ENCODE data around the gene PLEKHH1.
A peak's percentile ranks its signal among the peaks of the same experiment; 100 is the strongest.
"Not testable (repeated sequence)": the region's sequence is repeated elsewhere in the genome, so short reads cannot be mapped to it uniquely, and the experiment has no call there.

The PLEKHH1 gene

GRCh38 chr14:67541448-67542387 lies 8.6 kb downstream of the PLEKHH1 start:
- Histone ChIP-seq H3K4me3 (ENCODE audit: low read depth, low read length) (no peak overlapping the region), H3K27ac (ENCODE audit: extremely low read depth, low read depth, low read length) (no peak overlapping the region), H3K36me3 (ENCODE audit: control insufficient read depth in 2 of 2, insufficient read depth in 1 of 2, low read length in 2 of 2) (peaks cover 23 to 28% of the 10 kb centered on the region in 2 experiments), H3K9me3 (ENCODE audit: control insufficient read depth, insufficient read depth, low read depth, low read length) (peaks cover 2% of the 10 kb centered on the region; the same call in 1 of the 2 replicates), H3K4me1 (ENCODE audit: control insufficient read depth, insufficient read depth, low read length) (no peaks in the 10 kb centered on the region)
- CTCF ChIA-PET, result interaction anchor here (0.6 to 1.4 kb wide), 5 partner anchors 15 to 245 kb away, joined by 3 to 4 read pairs (median 4); no protein-coding TSS in a partner anchor
- POLR2A ChIA-PET, result interaction anchor here (0.8 kb wide), 1 partner anchor 9 kb away, joined by 4 read pairs; the partner anchor contains the start of gene PLEKHH1
- TF ChIP-seq PRDM6 (tag by site-specific recombination; IDR thresholded peaks at IDR 0.05) (peak; percentile 60; the same call in 1 of the 2 replicates), ZNF610 (tag by site-specific recombination; IDR thresholded peaks at IDR 0.05; ENCODE audit: borderline replicate concordance) (no peak)

- peaks cover 23 to 31% of the 10 kb centered on the region in 2 experiments for H3K36me3 ChIP-seq (ENCODE audit: control insufficient read depth in 2 of 2, insufficient read depth in 1 of 2, low read length in 2 of 2)
- H3K4me3 ChIP-seq (ENCODE audit: low read depth, low read length); H3K9me3 ChIP-seq (ENCODE audit: control insufficient read depth, insufficient read depth, low read depth, low read length); H3K4me1 ChIP-seq (ENCODE audit: control insufficient read depth, insufficient read depth, low read length); H3K27ac ChIP-seq (ENCODE audit: extremely low read depth, low read depth, low read length): not testable (repeated sequence)
- ChIA-PET CTCF (interaction anchor here (0.6 to 1.3 kb wide), 5 partner anchors 18 to 244 kb away, joined by 3 to 6 read pairs (median 4); no protein-coding TSS in a partner anchor), POLR2A (interaction anchor here (0.8 kb wide), 1 partner anchor 10 kb away, joined by 4 read pairs; the partner anchor contains the start of gene PLEKHH1)
Observed at GRCh38 chr14:67542620-67543019, 9.5 kb downstream of the PLEKHH1 start.

GRCh38 chr14:67544590-67544989 lies 11.5 kb downstream of the PLEKHH1 start:
- no peak overlapping the region for H3K27ac ChIP-seq (ENCODE audit: extremely low read depth, low read depth, low read length)
- ChIA-PET POLR2A (no interaction called here), CTCF (interaction anchor here (1.7 kb wide), 2 partner anchors 18 kb away, joined by 9 to 14 read pairs; no protein-coding TSS in a partner anchor)
- H3K9me3 ChIP-seq (ENCODE audit: control insufficient read depth, insufficient read depth, low read depth, low read length), result peaks cover 2% of the 10 kb centered on the region; the same call in 1 of the 2 replicates
- no peaks in the 10 kb centered on the region for H3K4me1 ChIP-seq (ENCODE audit: control insufficient read depth, insufficient read depth, low read length)
- H3K4me3 ChIP-seq (ENCODE audit: low read depth, low read length), result no peak overlapping the region
- TF ChIP-seq ZNF530 (tag by site-specific recombination; IDR thresholded peaks at IDR 0.05; ENCODE audit: low read depth), result no peak
- TF ChIP-seq HIC1 (tag by site-specific recombination; IDR thresholded peaks at IDR 0.05), result no peak
- TF ChIP-seq REPIN1 (tag by site-specific recombination; IDR thresholded peaks at IDR 0.05; ENCODE audit: low read depth), result no peak
- TF ChIP-seq ZNF341 (tag by site-specific recombination; IDR thresholded peaks at IDR 0.05; ENCODE audit: low read depth), result no peak
- TF ChIP-seq ZNF776 (tag by site-specific recombination; IDR thresholded peaks at IDR 0.05; ENCODE audit: borderline replicate concordance), result no peak
- no peak for TF ChIP-seq ZNF510 (tag by site-specific recombination; IDR thresholded peaks at IDR 0.05; ENCODE audit: insufficient replicate concordance)
- TF ChIP-seq ZFP37 (tag by site-specific recombination; IDR thresholded peaks at IDR 0.05), result no peak
- no peak for TF ChIP-seq ZNF18 (tag by site-specific recombination; IDR thresholded peaks at IDR 0.05)
- no peak for TF ChIP-seq ZNF16 (tag by site-specific recombination; IDR thresholded peaks at IDR 0.05; ENCODE audit: low read depth)
- TF ChIP-seq GLIS1 (tag by site-specific recombination; IDR thresholded peaks at IDR 0.05), result no peak
- no peak for TF ChIP-seq ZNF514 (tag by site-specific recombination; IDR thresholded peaks at IDR 0.05)
- no peak for TF ChIP-seq YY2 (tag by site-specific recombination; IDR thresholded peaks at IDR 0.05)
- no peak for TF ChIP-seq SETDB1 (IDR thresholded peaks at IDR 0.05; ENCODE audit: insufficient read length, low read length)
- no peak for TF ChIP-seq ZNF560 (tag by site-specific recombination; IDR thresholded peaks at IDR 0.05; ENCODE audit: borderline replicate concordance)
- no peak for TF ChIP-seq ZNF654 (tag by site-specific recombination; IDR thresholded peaks at IDR 0.05; ENCODE audit: low read depth)
- no peak for TF ChIP-seq ZNF544 (tag by site-specific recombination; IDR thresholded peaks at IDR 0.05)
- H3K36me3 ChIP-seq (ENCODE audit: control insufficient read depth in 2 of 2, insufficient read depth in 1 of 2, low read length in 2 of 2), result peaks cover 23 to 31% of the 10 kb centered on the region in 2 experiments
